NCI-H1436 (cell line): ENCODE data around the gene NDFIP1.

Experiments used
- DNase-seq: peaks from one replicate; lab custom pipeline; 2025; lab: John Stamatoyannopoulos, UW

NDFIP1 gene

DNA sequence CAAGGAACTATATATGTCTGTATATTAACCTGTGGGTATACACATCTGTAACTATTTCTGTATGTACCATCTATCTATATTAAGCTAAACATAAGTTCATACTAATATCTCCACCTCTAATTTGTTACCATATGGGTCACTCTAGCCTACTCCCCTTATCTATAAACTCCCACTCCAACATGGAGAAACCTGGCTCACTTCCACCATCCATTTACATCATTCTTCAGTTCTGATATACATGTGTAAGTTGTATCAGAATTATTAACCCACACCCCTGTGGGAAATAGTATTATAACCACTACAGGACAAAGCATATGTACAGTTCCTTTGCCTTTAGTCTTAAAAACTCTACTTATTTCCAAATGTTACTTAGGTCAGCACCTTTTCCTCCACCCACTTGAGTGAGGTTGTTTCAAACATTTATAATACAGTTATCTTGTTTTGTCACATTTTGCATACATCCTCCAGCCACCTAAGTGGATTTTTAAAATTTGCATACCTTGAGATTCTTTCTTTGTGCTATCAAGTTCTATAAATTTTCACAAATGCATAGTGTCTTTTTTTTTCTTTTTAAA lies 10.6 kb downstream of the NDFIP1 start:
- DNase-seq: no peak

DNA sequence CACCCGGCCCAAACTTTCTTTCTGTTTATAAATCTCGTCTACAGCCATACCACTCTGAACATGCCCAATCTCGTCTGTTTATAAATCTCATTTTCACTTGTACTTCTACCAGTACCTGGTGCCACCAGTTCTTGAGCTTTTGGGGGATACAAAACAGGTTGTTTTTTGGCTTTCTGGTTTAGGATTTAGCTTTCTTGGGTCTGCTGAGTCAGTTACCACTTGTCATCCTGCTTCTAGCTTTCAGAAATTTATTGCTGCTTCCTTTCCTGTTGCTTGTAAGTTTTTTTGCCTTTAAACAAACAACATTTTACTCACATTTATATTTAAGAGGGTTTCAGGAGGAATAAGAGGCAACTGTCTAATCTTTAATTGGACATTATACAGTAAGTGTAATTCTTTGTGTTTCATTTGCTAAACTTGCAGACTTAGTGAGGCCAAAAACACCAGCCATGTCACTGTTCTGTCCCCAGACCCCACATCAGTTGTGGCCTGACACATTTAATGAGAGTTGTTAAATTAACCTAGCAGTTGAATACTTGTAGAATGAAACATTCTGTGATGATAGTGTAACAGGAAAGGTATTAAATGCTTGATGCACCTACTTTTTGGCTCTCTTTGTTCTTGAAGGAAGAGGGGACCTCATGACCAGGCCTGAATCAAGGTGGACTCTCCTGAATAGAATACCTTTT lies 11.8 kb downstream of the NDFIP1 start:
- DNase-seq: no peak

DNA sequence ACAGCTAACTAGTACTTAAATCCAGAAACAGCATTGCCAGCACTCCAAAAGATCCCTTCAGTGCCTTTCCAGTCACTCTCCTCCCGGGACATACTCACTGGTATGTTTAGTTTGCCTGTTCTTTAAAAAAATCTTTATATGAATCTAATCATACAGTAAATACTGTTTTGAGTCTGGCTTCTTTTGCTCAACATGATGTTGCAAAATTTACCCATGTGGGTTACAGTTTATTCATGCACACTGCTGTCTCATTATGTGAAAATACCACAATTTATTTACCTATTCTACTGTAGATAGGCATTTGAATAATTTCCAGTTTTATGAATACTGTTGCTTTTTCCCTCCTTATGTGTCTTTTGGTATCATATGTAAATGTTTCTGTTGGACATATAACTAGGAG lies 13.5 kb downstream of the NDFIP1 start:
- DNase-seq: no peak

DNA sequence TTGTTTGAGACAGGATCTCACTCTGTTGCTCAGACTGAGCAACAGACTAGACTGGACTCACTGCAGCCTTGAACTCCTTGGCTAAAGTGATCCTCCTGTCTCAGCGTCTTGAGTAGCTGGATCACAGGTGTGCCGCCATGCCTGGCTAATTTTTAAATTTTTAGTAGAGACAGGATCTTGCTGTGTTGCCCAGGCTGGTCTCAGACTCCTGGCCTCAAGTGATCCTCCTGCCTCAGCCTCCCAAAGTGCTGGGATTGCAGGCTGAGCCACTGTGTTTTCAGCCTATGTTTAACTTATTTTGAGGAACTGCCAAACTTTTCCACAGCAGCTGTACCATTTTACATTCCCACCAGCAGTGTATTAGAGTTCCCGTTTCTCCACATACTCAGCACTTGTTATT lies 16.8 kb downstream of the NDFIP1 start:
- DNase-seq: no peak

- no peak for DNase-seq
Observed at GRCh38 chr5:142125963-142126362, 17.4 kb downstream of the NDFIP1 start.

DNA sequence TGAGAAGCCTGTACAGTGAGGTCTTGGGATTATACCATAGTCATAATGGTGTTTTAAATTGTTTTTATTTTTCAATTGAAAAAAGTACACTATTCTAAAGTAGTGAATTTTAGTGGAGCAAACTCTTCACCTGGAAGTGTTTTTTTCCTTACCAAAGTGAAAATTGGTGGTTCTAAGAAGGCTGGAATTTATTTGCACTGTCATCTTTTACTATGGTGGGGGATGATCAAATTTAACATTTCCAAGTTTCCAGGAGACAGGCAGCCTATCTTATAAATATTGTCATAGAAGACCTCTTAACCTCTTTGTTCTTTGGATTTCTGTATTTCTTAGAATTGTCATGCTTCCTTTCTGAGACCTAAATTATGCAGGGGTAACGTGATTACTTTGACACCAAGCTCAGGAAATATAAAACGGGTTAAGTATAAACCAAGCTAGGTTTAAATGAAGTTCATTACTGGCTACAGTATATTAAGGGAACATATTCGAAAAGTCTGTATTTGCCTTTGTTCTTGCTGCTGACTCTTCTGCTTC lies 20.2 kb downstream of the NDFIP1 start:
- DNase-seq: no peak

DNA sequence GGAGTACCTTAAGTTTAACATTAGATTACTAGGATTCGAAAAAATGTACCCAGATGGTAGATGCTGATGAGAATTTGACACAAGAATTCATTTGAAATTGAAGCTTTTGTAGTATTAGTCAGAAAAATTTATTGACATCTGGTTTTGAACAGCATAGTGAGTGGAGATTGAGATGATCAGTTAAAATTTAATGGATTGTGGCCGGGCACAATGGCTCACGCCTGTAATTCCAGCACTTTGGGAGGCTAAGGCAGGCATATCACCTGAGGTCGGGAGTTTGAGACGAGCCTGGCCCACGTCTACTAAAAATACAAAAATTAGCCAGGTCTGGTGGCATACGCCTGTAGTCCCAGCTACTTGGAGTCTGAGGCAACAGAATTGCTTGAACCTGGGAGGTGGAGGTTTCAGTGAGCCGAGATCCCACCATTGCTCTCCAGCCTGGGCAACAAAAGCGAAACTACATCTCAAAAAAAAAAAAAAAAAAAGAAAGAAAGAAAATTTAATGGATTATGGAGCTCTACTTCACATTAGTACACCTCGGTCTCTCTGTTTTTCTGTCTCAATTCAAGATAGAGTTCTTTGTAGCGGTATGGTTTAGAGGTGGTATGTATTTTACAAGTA lies 21.0 kb downstream of the NDFIP1 start:
- DNase-seq: no peak

GRCh38 chr5:142131394-142131793 lies 22.8 kb downstream of the NDFIP1 start:
- no peak for DNase-seq

- DNase-seq: no peak
Observed at GRCh38 chr5:142132916-142133315, 24.3 kb downstream of the NDFIP1 start.

DNA sequence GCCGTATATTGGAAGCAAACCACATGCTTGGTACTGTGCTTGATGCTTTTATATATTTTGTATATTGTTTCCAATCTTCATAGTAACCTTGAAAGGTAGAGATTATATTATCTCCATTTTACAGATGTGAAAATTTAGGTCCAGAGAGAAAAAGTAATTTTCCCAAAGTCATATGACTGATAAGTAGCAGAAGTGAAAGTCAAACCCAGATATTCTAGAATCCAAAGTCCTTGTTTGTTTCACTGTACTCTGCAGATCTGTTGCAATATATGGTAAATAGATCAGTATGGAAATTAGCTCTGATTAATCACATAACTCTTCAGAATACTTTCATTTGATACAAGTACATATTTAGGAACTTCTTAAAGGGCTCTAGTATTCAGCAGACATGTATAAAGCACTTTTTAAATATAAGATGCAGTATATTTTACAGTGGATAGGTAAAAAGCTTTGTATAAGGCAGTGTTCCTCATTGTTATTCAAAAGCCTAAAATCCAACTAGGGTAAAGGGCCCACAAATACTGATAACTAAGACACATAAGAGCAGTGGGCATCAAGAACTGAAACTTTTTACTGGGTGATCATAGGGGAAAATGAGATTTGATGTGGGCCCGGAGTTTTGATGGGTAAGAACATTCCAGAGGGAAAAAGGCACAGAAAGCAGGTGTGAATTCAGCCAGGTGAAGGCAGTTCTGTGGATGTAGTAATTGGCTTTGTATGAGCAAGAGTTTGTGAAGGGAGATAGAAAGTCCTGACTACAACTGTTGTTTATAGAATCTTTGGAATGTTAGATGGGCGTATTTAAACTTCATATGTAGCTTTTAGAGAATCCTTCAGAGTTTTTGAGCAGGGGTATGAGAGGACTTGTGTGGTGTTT lies 25.0 kb downstream of the NDFIP1 start:
- no peak for DNase-seq

DNA sequence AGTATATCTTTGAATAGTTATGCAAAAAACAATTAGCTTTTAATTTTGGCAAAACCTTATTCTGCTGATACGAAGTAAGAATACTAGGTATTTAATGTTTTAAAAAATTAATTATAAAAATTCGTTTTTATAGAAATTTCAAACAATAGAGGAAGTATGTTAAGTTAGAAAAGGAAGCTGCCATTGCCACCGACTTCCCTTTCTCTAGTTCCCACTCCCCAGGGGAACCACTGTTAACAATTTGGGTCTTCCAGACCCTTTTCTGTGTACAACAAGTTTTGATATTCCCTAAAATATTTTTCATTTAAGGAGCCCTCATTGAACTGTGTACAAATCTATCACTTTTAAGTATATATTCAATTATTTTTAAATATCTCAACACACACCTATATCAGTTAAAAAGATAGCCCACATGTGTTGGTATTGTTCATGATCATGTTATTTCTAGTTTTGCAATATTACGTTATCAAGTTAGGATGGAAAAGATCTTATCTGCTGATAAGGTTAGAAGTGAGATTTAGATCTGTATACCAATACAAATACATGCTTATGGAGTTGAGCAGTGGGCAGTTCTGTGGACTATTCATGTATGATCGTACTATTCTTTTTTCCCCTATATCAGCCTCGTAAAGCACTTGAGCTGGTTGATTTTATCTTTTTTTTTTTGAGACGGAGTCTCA lies 25.9 kb downstream of the NDFIP1 start:
- no peak for DNase-seq

DNA sequence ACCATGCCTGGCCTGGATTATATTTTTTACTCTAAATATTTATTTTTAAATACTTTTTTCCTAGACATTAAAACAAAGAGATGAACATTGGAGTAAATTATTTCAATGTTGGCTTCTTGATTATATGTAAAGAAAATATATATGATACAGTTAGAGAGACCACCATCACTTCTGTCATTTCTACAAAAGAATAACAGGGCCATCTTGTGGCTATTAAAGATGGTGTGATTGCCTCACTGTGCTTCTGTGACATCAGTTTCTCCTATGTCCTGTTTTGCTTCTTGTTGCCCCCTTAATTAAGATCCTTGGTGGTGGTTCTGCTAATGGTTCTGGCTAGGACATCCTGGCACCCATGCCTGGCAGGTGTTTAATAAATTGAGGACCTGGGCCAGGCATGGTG lies 32.9 kb downstream of the NDFIP1 start:
- no peak for DNase-seq

GRCh38 chr5:142143878-142144277 lies 35.3 kb downstream of the NDFIP1 start:
- no peak for DNase-seq

DNA sequence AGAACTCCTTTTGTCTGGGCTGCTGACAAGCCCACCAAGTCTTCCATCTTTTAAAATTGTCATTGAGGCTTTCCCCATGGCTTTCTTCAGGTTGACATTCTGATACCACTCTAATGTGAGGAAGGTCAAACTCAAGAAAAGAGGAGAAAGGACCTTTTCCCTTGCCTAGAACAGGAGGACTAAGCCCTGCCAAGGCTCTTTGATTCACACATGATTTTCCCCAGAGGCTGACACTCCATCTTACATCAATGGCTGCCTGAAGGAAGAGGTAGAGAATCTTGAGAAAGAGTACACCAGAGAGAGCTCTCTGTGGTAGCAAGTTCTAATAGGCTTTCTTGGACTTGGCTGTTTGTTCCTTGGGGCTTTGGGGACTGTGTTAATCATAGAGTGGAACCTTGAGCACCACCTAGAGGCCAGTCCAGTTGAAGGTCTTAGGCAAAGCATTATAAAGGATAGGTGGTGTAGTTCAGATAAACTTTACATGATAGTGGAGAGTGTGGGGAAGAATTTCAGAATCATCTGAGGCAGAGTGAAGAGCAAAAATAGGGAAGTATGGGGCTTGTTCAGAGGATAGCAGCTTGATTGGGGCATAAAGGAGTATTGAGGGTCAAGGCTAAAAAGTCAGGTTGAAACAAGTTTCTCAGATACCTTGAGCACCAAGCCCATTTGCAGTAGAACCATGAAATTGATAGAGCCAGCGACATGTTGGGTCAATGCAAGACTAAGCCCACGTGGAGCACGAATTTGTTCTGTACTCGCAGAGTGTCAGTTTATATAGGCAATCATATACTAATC lies 36.7 kb downstream of the NDFIP1 start:
- DNase-seq: peak; percentile 48

DNA sequence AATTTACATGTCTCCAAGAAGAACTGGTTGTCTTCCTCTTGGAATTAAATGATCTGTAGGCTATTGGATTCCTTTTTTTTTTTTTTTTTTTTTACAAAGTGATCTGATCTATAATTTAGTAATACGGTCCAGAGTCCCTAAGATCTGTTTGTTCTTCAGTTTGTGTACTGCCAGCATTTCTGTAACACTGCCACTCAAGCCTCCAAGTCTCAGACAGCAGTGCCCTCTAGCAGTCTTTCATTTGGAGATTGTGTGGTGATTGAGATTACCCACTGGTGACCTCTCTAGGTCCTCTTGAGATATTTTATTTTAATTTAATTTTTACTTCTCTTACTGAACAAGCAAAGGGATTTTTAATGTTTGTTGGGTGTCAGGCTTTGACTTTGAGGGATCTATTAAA lies 40.8 kb downstream of the NDFIP1 start:
- DNase-seq: no peak

DNA sequence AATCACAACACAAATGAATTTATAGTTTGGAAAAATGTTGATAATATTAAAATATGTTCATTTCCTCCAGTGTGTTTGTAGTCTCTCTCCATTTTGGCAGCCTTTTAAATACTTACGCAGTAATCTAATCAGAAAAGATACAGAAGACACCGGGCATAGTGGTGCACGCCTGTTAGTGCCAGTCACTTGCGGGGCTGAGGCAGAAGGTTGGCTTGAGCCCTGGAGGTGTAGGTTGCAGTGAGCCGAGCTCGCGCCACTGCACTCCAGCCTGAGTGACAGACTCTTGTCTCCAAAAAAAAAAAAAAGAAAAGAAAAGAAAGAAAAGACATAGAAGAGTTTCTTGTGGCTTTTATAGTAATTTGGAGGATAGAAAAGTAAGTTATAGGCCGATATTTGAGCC lies 41.9 kb downstream of the NDFIP1 start:
- no peak for DNase-seq

DNA sequence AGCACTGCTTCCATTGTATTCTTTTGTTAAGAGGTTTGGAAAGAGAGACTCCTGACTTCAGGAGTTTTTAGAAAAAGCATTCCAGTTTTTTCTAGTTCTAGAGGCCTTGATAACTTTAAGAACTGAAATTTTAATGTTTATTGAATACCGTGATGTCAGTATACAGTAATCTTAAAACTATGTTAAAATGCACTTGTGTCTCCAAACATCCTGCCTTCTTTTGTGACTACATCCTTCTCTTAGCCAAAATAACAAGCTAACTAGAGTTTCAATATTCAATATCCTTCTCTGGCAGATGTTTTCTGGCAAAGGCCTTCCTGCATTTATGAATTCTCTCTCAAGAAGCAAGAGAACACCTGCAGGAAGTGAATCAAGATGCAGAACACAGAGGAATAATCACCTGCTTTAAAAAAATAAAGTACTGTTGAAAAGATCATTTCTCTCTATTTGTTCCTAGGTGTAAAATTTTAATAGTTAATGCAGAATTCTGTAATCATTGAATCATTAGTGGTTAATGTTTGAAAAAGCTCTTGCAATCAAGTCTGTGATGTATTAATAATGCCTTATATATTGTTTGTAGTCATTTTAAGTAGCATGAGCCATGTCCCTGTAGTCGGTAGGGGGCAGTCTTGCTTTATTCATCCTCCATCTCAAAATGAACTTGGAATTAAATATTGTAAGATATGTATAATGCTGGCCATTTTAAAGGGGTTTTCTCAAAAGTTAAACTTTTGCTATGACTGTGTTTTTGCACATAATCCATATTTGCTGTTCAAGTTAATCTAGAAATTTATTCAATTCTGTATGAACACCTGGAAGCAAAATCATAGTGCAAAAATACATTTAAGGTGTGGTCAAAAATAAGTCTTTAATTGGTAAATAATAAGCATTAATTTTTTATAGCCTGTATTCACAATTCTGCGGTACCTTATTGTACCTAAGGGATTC lies 43.1 kb downstream of the NDFIP1 start:
- DNase-seq: peak; percentile 46

GRCh38 chr5:142152384-142152732 lies 43.8 kb downstream of the NDFIP1 start:
- DNase-seq: no peak

- DNase-seq: no peak
Observed at GRCh38 chr5:142153674-142154448, 45.3 kb downstream of the NDFIP1 start.
